ENCODE measurements around the gene GLIPR1.

Gene GLIPR1

GRCh38 chr12:75525263-75525662 is 44.7 kb downstream of the GLIPR1 start:
- Histone ChIP-seq H3K9me3 (ENCODE audit: control insufficient read depth, low read depth, low read length) (no peaks in the 10 kb centered on the region), H3K27me3 (ENCODE audit: control insufficient read depth, insufficient read depth, low read length) (no peaks in the 10 kb centered on the region), H3K4me3 (ENCODE audit: low read length) (no peak overlapping the region), H3K4me1 (ENCODE audit: control insufficient read depth, low read depth, low read length) (peaks cover 4% of the 10 kb centered on the region), H3K27ac (ENCODE audit: low read length) (no peak overlapping the region), H3K9ac (ENCODE audit: low read length) (no peak overlapping the region), H3K36me3 (ENCODE audit: control insufficient read depth, low read depth, low read length) (no peaks in the 10 kb centered on the region)

- H3K4me3 ChIP-seq (ENCODE audit: low read length) = no peak overlapping the region
- peak overlapping the region; percentile 15 for H3K9ac ChIP-seq (ENCODE audit: low read length)
- no peaks in the 10 kb centered on the region for H3K9me3 ChIP-seq (ENCODE audit: control insufficient read depth, low read depth, low read length)
- peaks cover 4% of the 10 kb centered on the region for H3K4me1 ChIP-seq (ENCODE audit: control insufficient read depth, low read depth, low read length)
- no peaks in the 10 kb centered on the region for H3K27me3 ChIP-seq (ENCODE audit: control insufficient read depth, insufficient read depth, low read length)
- no peak overlapping the region for H3K27ac ChIP-seq (ENCODE audit: low read length)
- no peaks in the 10 kb centered on the region for H3K36me3 ChIP-seq (ENCODE audit: control insufficient read depth, low read depth, low read length)
These were observed 46.3 kb downstream of the GLIPR1 start for GRCh38 chr12:75526655-75527511.

- H3K4me3 ChIP-seq (ENCODE audit: low read length) = no peak overlapping the region
- no peaks in the 10 kb centered on the region for H3K36me3 ChIP-seq (ENCODE audit: control insufficient read depth, low read depth, low read length)
- H3K27ac ChIP-seq (ENCODE audit: low read length) = no peak overlapping the region
- H3K9me3 ChIP-seq (ENCODE audit: control insufficient read depth, low read depth, low read length) = no peaks in the 10 kb centered on the region
- peaks cover 4% of the 10 kb centered on the region for H3K4me1 ChIP-seq (ENCODE audit: control insufficient read depth, low read depth, low read length)
- H3K27me3 ChIP-seq (ENCODE audit: control insufficient read depth, insufficient read depth, low read length) = no peaks in the 10 kb centered on the region
- H3K9ac ChIP-seq (ENCODE audit: low read length) = no peak overlapping the region
These were observed 47.7 kb downstream of the GLIPR1 start for GRCh38 chr12:75528272-75528671.

GRCh38 chr12:75528692-75529091 is 48.1 kb downstream of the GLIPR1 start:
- Histone ChIP-seq H3K4me3 (ENCODE audit: low read length) (no peak overlapping the region), H3K27me3 (ENCODE audit: control insufficient read depth, insufficient read depth, low read length) (no peaks in the 10 kb centered on the region), H3K9ac (ENCODE audit: low read length) (no peak overlapping the region), H3K27ac (ENCODE audit: low read length) (no peak overlapping the region), H3K9me3 (ENCODE audit: control insufficient read depth, low read depth, low read length) (no peaks in the 10 kb centered on the region), H3K36me3 (ENCODE audit: control insufficient read depth, low read depth, low read length) (no peaks in the 10 kb centered on the region), H3K4me1 (ENCODE audit: control insufficient read depth, low read depth, low read length) (peaks cover 4% of the 10 kb centered on the region)

- H3K36me3 ChIP-seq (ENCODE audit: control insufficient read depth, low read depth, low read length) = no peaks in the 10 kb centered on the region
- H3K4me1 ChIP-seq (ENCODE audit: control insufficient read depth, low read depth, low read length) = peaks cover 4% of the 10 kb centered on the region
- H3K9ac ChIP-seq (ENCODE audit: low read length) = no peak overlapping the region
- no peaks in the 10 kb centered on the region for H3K9me3 ChIP-seq (ENCODE audit: control insufficient read depth, low read depth, low read length)
- H3K27me3 ChIP-seq (ENCODE audit: control insufficient read depth, insufficient read depth, low read length) = no peaks in the 10 kb centered on the region
- no peak overlapping the region for H3K4me3 ChIP-seq (ENCODE audit: low read length)
- no peak overlapping the region for H3K27ac ChIP-seq (ENCODE audit: low read length)
These were observed 48.8 kb downstream of the GLIPR1 start for GRCh38 chr12:75529316-75529715.

- Histone ChIP-seq H3K27me3 (ENCODE audit: control insufficient read depth, insufficient read depth, low read length) (no peaks in the 10 kb centered on the region), H3K27ac (ENCODE audit: low read length) (no peak overlapping the region), H3K4me1 (ENCODE audit: control insufficient read depth, low read depth, low read length) (peaks cover 4% of the 10 kb centered on the region), H3K36me3 (ENCODE audit: control insufficient read depth, low read depth, low read length) (no peaks in the 10 kb centered on the region), H3K9me3 (ENCODE audit: control insufficient read depth, low read depth, low read length) (no peaks in the 10 kb centered on the region), H3K4me3 (ENCODE audit: low read length) (no peak overlapping the region), H3K9ac (ENCODE audit: low read length) (no peak overlapping the region)
These were observed 49.3 kb downstream of the GLIPR1 start for GRCh38 chr12:75529826-75530225.

- no peak overlapping the region for H3K4me3 ChIP-seq (ENCODE audit: low read length)
- no peaks in the 10 kb centered on the region for H3K9me3 ChIP-seq (ENCODE audit: control insufficient read depth, low read depth, low read length)
- no peaks in the 10 kb centered on the region for H3K4me1 ChIP-seq (ENCODE audit: control insufficient read depth, low read depth, low read length)
- H3K9ac ChIP-seq (ENCODE audit: low read length) = no peak overlapping the region
- H3K27me3 ChIP-seq (ENCODE audit: control insufficient read depth, insufficient read depth, low read length) = no peaks in the 10 kb centered on the region
- no peak overlapping the region for H3K27ac ChIP-seq (ENCODE audit: low read length)
- H3K36me3 ChIP-seq (ENCODE audit: control insufficient read depth, low read depth, low read length) = no peaks in the 10 kb centered on the region
These were observed 52.7 kb downstream of the GLIPR1 start for GRCh38 chr12:75533239-75533638.

- Histone ChIP-seq H3K27me3 (ENCODE audit: control insufficient read depth, insufficient read depth, low read length) (no peaks in the 10 kb centered on the region), H3K9me3 (ENCODE audit: control insufficient read depth, low read depth, low read length) (no peaks in the 10 kb centered on the region), H3K27ac (ENCODE audit: low read length) (no peak overlapping the region), H3K4me3 (ENCODE audit: low read length) (no peak overlapping the region), H3K4me1 (ENCODE audit: control insufficient read depth, low read depth, low read length) (no peaks in the 10 kb centered on the region), H3K36me3 (ENCODE audit: control insufficient read depth, low read depth, low read length) (no peaks in the 10 kb centered on the region), H3K9ac (ENCODE audit: low read length) (no peak overlapping the region)
These were observed 59.3 kb downstream of the GLIPR1 start for GRCh38 chr12:75539889-75540288.

GRCh38 chr12:75542942-75543341 is 62.4 kb downstream of the GLIPR1 start:
- Histone ChIP-seq H3K27me3 (ENCODE audit: control insufficient read depth, insufficient read depth, low read length) (no peaks in the 10 kb centered on the region), H3K27ac (ENCODE audit: low read length) (no peak overlapping the region), H3K4me1 (ENCODE audit: control insufficient read depth, low read depth, low read length) (no peaks in the 10 kb centered on the region), H3K9ac (ENCODE audit: low read length) (no peak overlapping the region), H3K9me3 (ENCODE audit: control insufficient read depth, low read depth, low read length) (no peaks in the 10 kb centered on the region), H3K36me3 (ENCODE audit: control insufficient read depth, low read depth, low read length) (no peaks in the 10 kb centered on the region), H3K4me3 (ENCODE audit: low read length) (no peak overlapping the region)

- Histone ChIP-seq H3K27me3 (ENCODE audit: control insufficient read depth, insufficient read depth, low read length) (no peaks in the 10 kb centered on the region), H3K9ac (ENCODE audit: low read length) (no peak overlapping the region), H3K4me1 (ENCODE audit: control insufficient read depth, low read depth, low read length) (peaks cover 1% of the 10 kb centered on the region), H3K27ac (ENCODE audit: low read length) (no peak overlapping the region), H3K4me3 (ENCODE audit: low read length) (no peak overlapping the region), H3K9me3 (ENCODE audit: control insufficient read depth, low read depth, low read length) (no peaks in the 10 kb centered on the region), H3K36me3 (ENCODE audit: control insufficient read depth, low read depth, low read length) (no peaks in the 10 kb centered on the region)
These were observed 63.0 kb downstream of the GLIPR1 start for GRCh38 chr12:75543529-75543928.

- no peak overlapping the region for H3K4me3 ChIP-seq (ENCODE audit: low read length)
- no peaks in the 10 kb centered on the region for H3K27me3 ChIP-seq (ENCODE audit: control insufficient read depth, insufficient read depth, low read length)
- H3K27ac ChIP-seq (ENCODE audit: low read length) = no peak overlapping the region
- H3K9ac ChIP-seq (ENCODE audit: low read length) = no peak overlapping the region
- peaks cover 6% of the 10 kb centered on the region for H3K4me1 ChIP-seq (ENCODE audit: control insufficient read depth, low read depth, low read length)
- H3K9me3 ChIP-seq (ENCODE audit: control insufficient read depth, low read depth, low read length) = no peaks in the 10 kb centered on the region
- H3K36me3 ChIP-seq (ENCODE audit: control insufficient read depth, low read depth, low read length) = no peaks in the 10 kb centered on the region
These were observed 65.1 kb downstream of the GLIPR1 start for GRCh38 chr12:75545636-75546035.

GRCh38 chr12:75548879-75549278 is 68.3 kb downstream of the GLIPR1 start:
- Histone ChIP-seq H3K36me3 (ENCODE audit: control insufficient read depth, low read depth, low read length) (no peaks in the 10 kb centered on the region), H3K4me1 (ENCODE audit: control insufficient read depth, low read depth, low read length) (peaks cover 13% of the 10 kb centered on the region), H3K27me3 (ENCODE audit: control insufficient read depth, insufficient read depth, low read length) (no peaks in the 10 kb centered on the region)

More at GRCh38 chr12:75548879-75549278, 68.3 kb downstream of the GLIPR1 start:
- H3K4me3 ChIP-seq (ENCODE audit: low read length) = no peak overlapping the region
- H3K27ac ChIP-seq (ENCODE audit: low read length) = no peak overlapping the region
- no peak overlapping the region for H3K9ac ChIP-seq (ENCODE audit: low read length)
- H3K9me3 ChIP-seq (ENCODE audit: control insufficient read depth, low read depth, low read length) = no peaks in the 10 kb centered on the region
